Measurements from ENCODE around the gene CLDN5.

GRCh38 chr22:19525116-19525660, 978 bp upstream of the CLDN5 start:
- TF ChIP-seq EZH2 (IDR thresholded peaks at IDR 0.05; ENCODE audit: borderline replicate concordance, insufficient read depth, low read depth, low read length, poor library complexity, severe bottlenecking) (no peak), CTCF (IDR thresholded peaks at IDR 0.05) (no peak)
